Activated CD8-positive, alpha-beta memory T cell treated with anti-CD3 and anti-CD28 coated beads, Interleukin-2, amount 50 U/mL, for 24 hours (primary cell): ENCODE results near the gene ASCL2.

Experiments
- DNase-seq: peaks from one replicate; pipeline ENCODE4 v3.0.0-alpha.2; 2020; ENCODE audit errors: extremely low read depth

The ASCL2 gene

DNA sequence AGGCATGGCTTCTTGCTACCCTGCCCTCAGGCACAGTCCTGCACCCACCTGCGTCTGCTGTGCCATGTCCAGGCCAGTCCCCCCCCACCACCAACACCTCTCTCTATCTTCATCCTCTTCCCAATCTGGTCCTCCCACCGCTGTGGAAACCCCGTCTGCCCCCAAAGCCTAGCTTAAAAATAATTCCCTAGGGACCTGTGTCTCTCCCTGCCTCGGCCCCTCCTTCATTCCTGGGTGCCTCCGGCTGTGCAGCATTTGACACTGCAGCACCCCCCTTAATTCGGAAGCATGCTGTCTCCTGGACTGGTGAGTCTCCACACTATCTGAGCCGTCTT is 2.5 kb upstream of the ASCL2 start:
- DNase-seq: no peak

DNA sequence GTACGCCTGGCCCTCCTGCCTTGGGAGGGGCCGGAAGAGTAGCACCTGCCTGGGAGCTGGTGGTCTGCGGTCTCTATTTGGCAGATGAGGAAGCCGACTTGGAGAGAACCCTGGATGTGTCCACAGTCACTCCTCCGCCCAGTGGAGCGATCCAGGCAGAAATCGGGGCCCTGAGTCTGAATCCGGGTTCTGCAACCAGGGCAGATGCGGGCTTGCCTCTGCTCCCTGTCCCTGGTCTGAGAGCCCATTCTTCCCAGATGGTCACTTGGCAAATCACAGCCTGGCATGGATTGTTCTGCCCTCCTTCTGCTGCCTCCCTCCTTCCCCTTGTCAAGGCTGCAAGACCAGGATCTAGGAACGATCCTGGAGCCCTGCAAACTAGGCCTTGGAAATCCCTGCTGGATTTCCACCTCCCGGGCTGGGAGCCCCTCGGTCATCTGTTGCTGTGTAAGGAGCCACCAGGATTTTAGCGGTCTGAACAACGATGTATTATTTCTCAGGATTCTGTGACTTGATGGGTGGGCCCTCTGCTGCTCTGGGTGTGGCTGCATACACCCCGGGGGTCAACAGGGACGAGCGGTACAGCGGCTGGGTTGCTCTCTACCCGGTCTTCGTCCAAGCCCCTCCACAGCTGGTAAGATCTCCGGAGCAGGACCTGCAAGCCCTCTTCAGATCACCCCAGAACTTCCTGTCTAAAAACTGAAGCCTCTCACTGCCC is 2.0 kb upstream of the ASCL2 start:
- DNase-seq: no peak

DNA sequence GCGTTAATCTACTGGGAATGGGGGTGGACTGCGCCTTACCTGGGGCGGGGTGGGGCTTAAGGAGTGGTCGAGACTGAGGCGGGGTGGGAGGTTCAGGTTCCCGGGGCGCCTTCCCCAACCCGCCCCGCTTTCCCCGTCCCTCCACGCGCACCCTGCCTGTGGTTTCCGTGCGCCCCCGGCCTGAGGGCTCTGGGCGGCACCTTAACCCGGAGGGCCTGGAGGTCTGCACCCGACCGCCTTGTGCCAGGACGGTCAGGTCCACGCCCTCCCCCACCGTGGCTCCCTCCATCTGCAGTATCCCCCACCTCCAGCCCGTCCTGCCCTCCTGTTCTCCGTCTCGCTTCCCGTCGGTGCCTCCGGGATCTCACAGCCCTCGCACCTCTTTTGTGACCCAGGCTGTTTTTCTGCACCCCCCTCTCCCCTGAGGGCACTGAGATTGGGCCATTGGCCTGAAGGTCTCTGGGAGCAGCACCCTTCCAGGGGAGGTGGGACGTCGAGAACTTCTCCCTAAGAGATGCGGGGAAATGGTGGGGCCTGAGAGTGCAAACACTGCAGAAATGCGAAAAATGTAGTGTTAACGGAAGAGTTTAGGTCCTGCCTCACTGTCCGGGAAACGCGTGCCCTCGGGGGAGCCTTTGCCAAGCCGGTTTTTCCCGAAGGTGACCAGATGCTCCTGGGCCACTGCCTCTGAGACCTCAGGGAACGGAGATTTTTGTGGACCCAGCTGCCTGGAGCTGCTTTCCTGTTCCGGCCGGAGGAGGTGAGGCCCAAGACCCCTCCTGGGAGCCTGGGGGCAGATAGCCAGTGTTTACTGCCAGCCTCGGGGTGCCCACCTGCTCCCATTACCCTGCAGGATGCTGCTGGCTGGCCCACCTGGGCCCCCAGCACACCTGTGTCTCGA is 1.2 kb upstream of the ASCL2 start:
- DNase-seq: no peak

GRCh38 chr11:2271077-2271326 is 614 bp upstream of the ASCL2 start:
- no peak for DNase-seq

- no peak for DNase-seq
Observed at GRCh38 chr11:2269601-2270321, 627 bp downstream of the ASCL2 start.

GRCh38 chr11:2268729-2269600 is 1.4 kb downstream of the ASCL2 start:
- DNase-seq: peak; percentile 63

- DNase-seq: no peak
Observed at GRCh38 chr11:2267851-2268728, 2.3 kb downstream of the ASCL2 start.

GRCh38 chr11:2267306-2267850 is 3.0 kb downstream of the ASCL2 start:
- no peak for DNase-seq

DNA sequence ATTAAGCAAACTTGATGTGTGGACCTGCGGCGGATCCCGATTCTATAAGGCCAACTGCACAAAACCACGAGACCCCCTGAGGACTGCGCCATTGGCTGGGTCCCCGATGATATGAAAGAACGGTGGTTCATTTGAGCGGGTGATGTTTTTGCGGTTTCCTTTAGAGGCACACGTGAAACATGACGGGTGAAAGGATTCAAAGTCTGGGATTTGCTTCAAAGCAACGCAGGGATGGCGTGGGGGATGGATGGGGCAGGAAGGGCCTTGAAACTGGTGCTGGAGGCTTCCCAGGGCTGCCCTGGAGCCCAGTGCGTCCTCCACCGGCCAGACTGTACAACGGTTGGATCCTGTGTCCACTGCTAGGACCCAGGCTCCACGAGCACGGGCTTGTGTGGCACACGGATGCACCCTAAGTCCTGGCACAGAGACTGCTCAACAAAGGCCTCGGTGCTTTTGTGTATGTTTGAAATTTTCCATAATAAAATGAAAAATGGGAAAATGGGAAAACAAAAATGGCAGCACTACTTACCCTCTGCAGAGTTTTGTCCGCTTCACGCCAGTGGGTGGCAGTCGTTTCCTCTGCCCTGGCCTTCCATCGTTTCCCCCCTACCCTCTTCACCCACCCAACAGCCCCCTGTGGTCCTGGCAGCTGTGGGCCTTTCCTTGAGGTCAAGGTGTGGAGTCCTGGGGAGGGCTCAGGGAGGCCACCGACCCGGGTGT is 3.6 kb downstream of the ASCL2 start:
- DNase-seq: no peak

DNA sequence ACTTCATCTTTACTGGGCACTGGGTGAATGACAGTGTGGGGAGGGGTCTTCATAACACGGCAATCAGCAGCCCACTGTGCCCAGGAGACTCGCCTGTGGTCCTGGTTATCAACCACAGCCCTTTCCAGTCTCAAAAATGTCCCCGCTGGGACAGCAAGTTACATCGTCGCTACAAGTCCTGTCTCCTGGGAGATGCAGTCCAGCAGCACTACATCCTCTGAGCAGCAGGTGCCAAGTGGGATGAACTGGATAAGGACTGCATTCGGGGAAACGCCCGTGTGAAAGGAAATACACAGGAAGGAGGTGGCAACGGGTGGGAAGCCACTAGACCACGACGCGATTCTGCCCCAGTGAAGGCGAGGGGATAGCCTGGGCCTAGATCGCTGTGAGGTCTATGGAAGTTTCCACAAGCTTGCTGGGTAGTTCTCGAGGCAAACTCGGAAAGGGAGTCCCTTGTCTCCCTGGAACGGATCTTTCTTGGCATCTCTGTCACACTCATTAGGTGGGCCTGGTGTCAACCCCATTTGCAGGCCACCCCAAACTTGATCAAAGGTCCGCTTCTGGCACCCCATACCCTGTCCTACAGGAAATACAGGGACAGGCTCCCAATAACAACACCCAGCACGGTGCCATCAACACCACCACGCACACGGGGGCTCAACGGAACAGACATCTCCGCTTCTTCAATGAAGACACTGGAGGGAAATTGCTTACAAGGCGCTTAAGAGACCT is 4.4 kb downstream of the ASCL2 start:
- no peak for DNase-seq

DNA sequence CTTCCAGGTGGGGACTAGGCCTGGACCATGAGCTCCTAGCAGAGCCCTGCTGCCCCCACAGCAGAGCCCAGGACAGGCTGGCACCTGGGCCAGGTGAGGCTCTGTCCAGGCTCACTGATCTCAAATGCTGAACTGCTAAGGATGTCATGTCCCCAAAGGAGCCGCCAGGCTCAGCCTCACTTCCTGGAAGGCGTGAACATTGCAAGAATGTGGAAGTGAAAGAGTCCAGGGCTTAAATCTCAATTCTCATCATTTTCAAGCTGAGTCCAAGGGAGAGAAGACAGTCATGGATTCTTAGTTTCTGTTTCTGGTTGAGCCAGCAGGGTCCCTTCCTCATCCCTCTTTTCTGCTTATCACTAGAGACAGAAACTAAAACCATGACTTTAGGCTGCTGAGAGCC is 5.0 kb downstream of the ASCL2 start:
- no peak for DNase-seq

- no peak for DNase-seq
Observed at GRCh38 chr11:2264366-2265053, 5.9 kb downstream of the ASCL2 start.

- no peak for DNase-seq
Observed at GRCh38 chr11:2263724-2264360, 6.5 kb downstream of the ASCL2 start.

GRCh38 chr11:2263071-2263565 is 7.3 kb downstream of the ASCL2 start:
- DNase-seq: no peak

GRCh38 chr11:2262301-2263070 is 7.9 kb downstream of the ASCL2 start:
- no peak for DNase-seq

DNA sequence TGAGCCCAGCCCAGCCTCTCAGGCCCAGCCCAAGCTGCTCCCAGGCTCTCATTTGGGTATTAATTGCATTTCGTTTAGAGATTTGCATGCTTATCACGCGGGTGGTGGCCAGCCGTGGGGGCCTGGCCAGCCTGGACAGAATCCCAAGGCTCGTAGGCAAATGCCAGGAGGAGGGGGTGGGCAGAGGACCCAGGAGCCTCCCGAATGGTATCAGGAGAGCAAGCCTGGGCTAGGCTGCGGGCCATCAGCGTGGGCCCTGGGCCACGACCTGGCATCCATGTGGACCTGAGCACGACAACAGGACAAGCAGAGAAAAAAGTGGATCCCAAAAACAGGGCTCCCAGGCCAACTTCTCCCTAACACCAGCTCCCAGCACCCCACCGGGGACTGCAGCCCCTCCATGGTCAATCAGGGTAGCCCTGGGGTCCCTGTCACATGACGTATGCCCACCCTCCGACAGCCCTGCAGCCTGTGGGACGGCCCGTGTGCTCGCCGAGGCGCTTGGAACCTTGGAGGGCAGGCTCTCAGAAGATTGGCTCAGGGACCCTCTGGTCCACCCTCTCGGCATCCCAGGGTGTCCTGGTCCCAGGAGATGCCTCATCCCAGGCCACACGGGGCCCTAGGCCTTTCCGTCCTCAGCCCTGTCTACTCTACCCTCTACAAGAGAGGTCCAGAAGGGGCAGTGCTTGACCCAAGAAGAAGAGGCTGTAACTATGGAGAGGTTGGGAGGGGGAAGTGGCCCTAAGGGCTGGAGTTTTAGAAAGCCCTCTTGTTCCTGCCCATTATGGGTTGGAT is 8.8 kb downstream of the ASCL2 start:
- DNase-seq: no peak
